ENCODE measurements around the gene PHAF1. TPM values are rescaled to one million over a fixed set of nuclear protein-coding genes. Genes with fewer than 3 reads are reported as not detected.
A peak's percentile ranks its signal among the peaks of the same experiment; 100 is the strongest.

PHAF1 gene
- total and polyA plus RNA-seq, 2 of the 13 experiments (the other 11 are each of a cell fraction or from before 2014, with no cell fraction given) = 48.3 to 174 TPM

GRCh38 chr16:67195676-67196075 lies 85.9 kb downstream of the PHAF1 start:
- no peak for ATAC-seq
- peaks cover 27% of the 10 kb centered on the region for H3K4me1 ChIP-seq (ENCODE audit: insufficient read depth, low read length)
- in situ Hi-C loops (cut with HindIII; ENCODE audit: extremely low pct_ligation_motif_present, low pct_unique_long_range_greater_than_20kb) (no loop called here), intact Hi-C loops (cut with micrococcal nuclease; ENCODE audit: unreplicated experiment) (no loop called here)
- H3K9ac ChIP-seq (ENCODE audit: insufficient read depth, low read depth, low read length) = no peak overlapping the region
- no peak overlapping the region for H3K4me2 ChIP-seq (ENCODE audit: low read depth, low read length)
- DNase-seq (ENCODE audit: low spot score) = no peak
- TF ChIP-seq CREB3 (CRISPR knock-in tag; IDR thresholded peaks at IDR 0.05) (no peak), ZNF143 (CRISPR knock-in tag; IDR thresholded peaks at IDR 0.05) (no peak), CBFB (CRISPR knock-in tag; IDR thresholded peaks at IDR 0.05) (no peak), ZNF253 (CRISPR knock-in tag; IDR thresholded peaks at IDR 0.05; ENCODE audit: borderline replicate concordance) (0 out of 2 replicates have a peak, but pooled peaks have one; percentile 9), ZNF318 (CRISPR knock-in tag; IDR thresholded peaks at IDR 0.05) (no peak)
- H3K27me3 ChIP-seq (ENCODE audit: control insufficient read depth in 1 of 2, insufficient read depth in 2 of 2, low read length in 2 of 2) = peaks cover 0 to 6% of the 10 kb centered on the region in 2 experiments; a peak in 1 of 5 replicates
- H3K4me3 ChIP-seq (replicated peaks in 1 of 3; ENCODE audit: insufficient read depth in 1 of 3, low read depth in 2 of 3, low read length in 3 of 3) = no peak overlapping the region
- no peaks in the 10 kb centered on the region for H3K9me3 ChIP-seq (ENCODE audit: low read length)
- POLR2A ChIA-PET = no interaction called here
- CTCF ChIA-PET (ENCODE audit: low intra/inter-chr PET ratio, low total read pairs) = no interaction called here
- no peak overlapping the region for H2AFZ ChIP-seq (ENCODE audit: low read length)
- no peak overlapping the region for H3K27ac ChIP-seq (ENCODE audit: extremely low read length, insufficient read depth, low read length)
- FAIRE-seq = no peak
- no peaks in the 10 kb centered on the region; the same call in 1 of the 2 replicates for H4K20me1 ChIP-seq (ENCODE audit: insufficient read depth, low read length)
- peaks cover 36 to 63% of the 10 kb centered on the region in 2 experiments for H3K36me3 ChIP-seq (replicated peaks in 1 of 2; ENCODE audit: control insufficient read depth in 1 of 2, insufficient read depth in 2 of 2, low read length in 2 of 2)
- peaks cover 21% of the 10 kb centered on the region for H3K79me2 ChIP-seq (ENCODE audit: insufficient read depth, low read length)
- WGBS (ENCODE audit: low lambda C conversion rate) = 97% methylated on average over 5 of the region's 5 CpGs
- no TSS peak for BruUV-seq (replicated peaks)

Data from HepG2 (cell line).